ENCODE measurements around the gene SLAMF9. TPM values are rescaled to one million over a fixed set of nuclear protein-coding genes. Genes with fewer than 3 reads are reported as not detected.
"Not testable (repeated sequence)": the region's sequence is repeated elsewhere in the genome, so short reads cannot be mapped to it uniquely, and the experiment has no call there.

Gene SLAMF9
- total and polyA plus RNA-seq, 5 donors from 2014 or later, result not detected

- not testable (repeated sequence) for H3K36me3 Mint-ChIP-seq; H3K4me1 ChIP-seq (ENCODE audit: control insufficient read depth, insufficient read depth, low read length, poor library complexity, severe bottlenecking); H3K36me3 ChIP-seq (ENCODE audit: control insufficient read depth, insufficient read depth, low read length); H3K27ac Mint-ChIP-seq; H3K4me3 Mint-ChIP-seq; H3K27ac ChIP-seq (ENCODE audit: insufficient read depth, low read length, poor library complexity, severe bottlenecking); DNase-seq; H3K9me3 Mint-ChIP-seq; H3K27me3 Mint-ChIP-seq; ATAC-seq (ENCODE audit: low read depth in 2 of 2); H3K27me3 ChIP-seq (ENCODE audit: control insufficient read depth, insufficient read depth, low read length); H3K4me3 ChIP-seq (ENCODE audit: low read depth, low read length); H3K9me3 ChIP-seq (ENCODE audit: control insufficient read depth in 2 of 2, low read length in 2 of 2)
- H3K4me1 Mint-ChIP-seq, result peaks cover 6 to 19% (median 13%) of the 10 kb centered on the region in 4 donors
Observed at GRCh38 chr1:159904036-159904435, 50.0 kb downstream of the SLAMF9 start.

GRCh38 chr1:159902541-159902940, 51.5 kb downstream of the SLAMF9 start:
- H3K27ac Mint-ChIP-seq, result no peak overlapping the region
- Histone ChIP-seq H3K9me3 (ENCODE audit: control insufficient read depth in 2 of 2, low read length in 2 of 2) (no peaks in the 10 kb centered on the region), H3K27ac (ENCODE audit: insufficient read depth, low read length, poor library complexity, severe bottlenecking) (no peak overlapping the region), H3K4me3 (ENCODE audit: low read depth, low read length) (no peak overlapping the region), H3K36me3 (ENCODE audit: control insufficient read depth, insufficient read depth, low read length) (no peaks in the 10 kb centered on the region), H3K4me1 (ENCODE audit: control insufficient read depth, insufficient read depth, low read length, poor library complexity, severe bottlenecking) (no peaks in the 10 kb centered on the region), H3K27me3 (ENCODE audit: control insufficient read depth, insufficient read depth, low read length) (no peaks in the 10 kb centered on the region)
- no peaks in the 10 kb centered on the region for H3K9me3 Mint-ChIP-seq
- H3K27me3 Mint-ChIP-seq, result no peaks in the 10 kb centered on the region
- peaks cover 6 to 11% (median 7%) of the 10 kb centered on the region in 4 donors for H3K4me1 Mint-ChIP-seq
- H3K4me3 Mint-ChIP-seq, result no peak overlapping the region
- DNase-seq (no peak), ATAC-seq (ENCODE audit: low read depth in 2 of 2) (no peak)
- peaks cover 5% of the 10 kb centered on the region for H3K36me3 Mint-ChIP-seq

Other genes starting within 250 kb of the SLAMF9 start
- gene CRP, start 239.6 kb downstream of the SLAMF9 start, total RNA-seq, result not detected
- gene CRP, start 239.6 kb downstream of the SLAMF9 start, polyA plus RNA-seq, result not detected
- gene DUSP23, start 173.3 kb downstream of the SLAMF9 start, total RNA-seq, result 11.1 TPM
- 10 to 100 TPM; 43.7 to 52.0 (median 47.3) TPM for gene DUSP23, start 173.3 kb downstream of the SLAMF9 start, polyA plus RNA-seq
- gene FCRL6, start 151.9 kb downstream of the SLAMF9 start, total RNA-seq, result not detected
- gene FCRL6, start 151.9 kb downstream of the SLAMF9 start, polyA plus RNA-seq, result under 1 TPM in 2 of 4 donors, not detected in 2; 0.08 to 0.25 TPM
- not detected for gene SLAMF8, start 127.4 kb downstream of the SLAMF9 start, total RNA-seq
- under 1 TPM in 1 of 4 donors, not detected in 3; 0.72 TPM for gene SLAMF8, start 127.4 kb downstream of the SLAMF9 start, polyA plus RNA-seq
- not detected for gene VSIG8, start 91.6 kb downstream of the SLAMF9 start, total RNA-seq
- not detected for gene VSIG8, start 91.6 kb downstream of the SLAMF9 start, polyA plus RNA-seq
- gene CFAP45, start 54.1 kb downstream of the SLAMF9 start, total RNA-seq, result 7.2 TPM
- under 1 TPM in 3 of 4 donors, not detected in 1; 0.40 to 0.52 (median 0.44) TPM for gene CFAP45, start 54.1 kb downstream of the SLAMF9 start, polyA plus RNA-seq
- 503 TPM for gene TAGLN2, start 28.7 kb downstream of the SLAMF9 start, total RNA-seq
- 1,000 to 10,000 TPM in 2 of 4 donors, 100 to 1,000 TPM in 2; 723 to 1,055 (median 950) TPM for gene TAGLN2, start 28.7 kb downstream of the SLAMF9 start, polyA plus RNA-seq
- not detected for gene IGSF9, start 8.6 kb downstream of the SLAMF9 start, total RNA-seq
- gene IGSF9, start 8.6 kb downstream of the SLAMF9 start, polyA plus RNA-seq, result under 1 TPM in 1 of 4 donors, not detected in 3; 0.23 TPM
- 3.6 TPM for gene PIGM, start 77.8 kb upstream of the SLAMF9 start, total RNA-seq
- 1 to 10 TPM; 4.3 to 5.5 (median 4.7) TPM for gene PIGM, start 77.8 kb upstream of the SLAMF9 start, polyA plus RNA-seq
- not detected for gene KCNJ10, start 115.9 kb upstream of the SLAMF9 start, total RNA-seq
- not detected for gene KCNJ10, start 115.9 kb upstream of the SLAMF9 start, polyA plus RNA-seq
- gene KCNJ9, start 127.3 kb upstream of the SLAMF9 start, total RNA-seq, result not detected
- under 1 TPM in 2 of 4 donors, not detected in 2; 0.05 to 0.25 TPM for gene KCNJ9, start 127.3 kb upstream of the SLAMF9 start, polyA plus RNA-seq
- gene IGSF8, start 144.4 kb upstream of the SLAMF9 start, total RNA-seq, result 33.9 TPM
- gene IGSF8, start 144.4 kb upstream of the SLAMF9 start, polyA plus RNA-seq, result 10 to 100 TPM; 39.2 to 45.5 (median 43.0) TPM
- gene ATP1A2, start 161.5 kb upstream of the SLAMF9 start, total RNA-seq, result not detected
- gene ATP1A2, start 161.5 kb upstream of the SLAMF9 start, polyA plus RNA-seq, result not detected
- gene ATP1A4, start 197.4 kb upstream of the SLAMF9 start, total RNA-seq, result not detected
- not detected for gene ATP1A4, start 197.4 kb upstream of the SLAMF9 start, polyA plus RNA-seq
- not detected for gene CASQ1, start 236.3 kb upstream of the SLAMF9 start, total RNA-seq
- not detected for gene CASQ1, start 236.3 kb upstream of the SLAMF9 start, polyA plus RNA-seq